ENCODE measurements around the gene EDEM3. TPM values are rescaled to one million over a fixed set of nuclear protein-coding genes. Genes with fewer than 3 reads are reported as not detected.

Gene EDEM3
- total RNA-seq, 4 donors from 2014 or later: 22.8 to 34.7 (median 31.3) TPM

- Histone ChIP-seq H3K9me3 (no peaks in the 10 kb centered on the region), H3K36me3 (no peaks in the 10 kb centered on the region), H3K4me1 (peaks cover 0 to 30% (median 0%) of the 10 kb centered on the region in 3 donors), H3K27ac (peak overlapping the region in 1 of 4 donors; percentile 28), H3K4me3 (no peak overlapping the region), H3K27me3 (no peaks in the 10 kb centered on the region)
- WGBS, 2 donors (ENCODE audit: low coverage in 1 of 2): no CpG with 5 or more reads among the region's 2 CpGs
- no peak for TF ChIP-seq POLR2A (IDR thresholded peaks at IDR 0.05)
- TF ChIP-seq POLR2AphosphoS5 (IDR thresholded peaks at IDR 0.05): no peak
- no peak for TF ChIP-seq CTCF (IDR thresholded peaks at IDR 0.05)
- TF ChIP-seq EP300 (IDR thresholded peaks at IDR 0.05): no peak
- no peak for ATAC-seq
Observed at GRCh38 chr1:184660462-184661191, 94.0 kb downstream of the EDEM3 start.

- H3K9me3 ChIP-seq: no peaks in the 10 kb centered on the region
- no peak for TF ChIP-seq POLR2AphosphoS5 (IDR thresholded peaks at IDR 0.05)
- no peak for TF ChIP-seq CTCF (IDR thresholded peaks at IDR 0.05)
- no peak for ATAC-seq
- H3K27ac ChIP-seq: no peak overlapping the region
- no peaks in the 10 kb centered on the region for H3K27me3 ChIP-seq
- no peaks in the 10 kb centered on the region for H3K36me3 ChIP-seq
- peaks cover 0 to 15% (median 0%) of the 10 kb centered on the region in 3 donors for H3K4me1 ChIP-seq
- H3K4me3 ChIP-seq: no peak overlapping the region
- WGBS, 2 donors (ENCODE audit: low coverage in 1 of 2): 91 to 94% methylated on average over 2 of the region's 2 CpGs
Observed at GRCh38 chr1:184658055-184658454, 96.6 kb downstream of the EDEM3 start.

GRCh38 chr1:184656221-184656620 lies 98.4 kb downstream of the EDEM3 start:
- TF ChIP-seq CTCF (IDR thresholded peaks at IDR 0.05): no peak
- TF ChIP-seq POLR2A (IDR thresholded peaks at IDR 0.05): no peak
- no peak for TF ChIP-seq EP300 (IDR thresholded peaks at IDR 0.05)
- TF ChIP-seq POLR2AphosphoS5 (IDR thresholded peaks at IDR 0.05): no peak
- no peak for ATAC-seq
- Histone ChIP-seq H3K4me1 (peaks cover 0 to 15% (median 0%) of the 10 kb centered on the region in 3 donors), H3K27ac (peak overlapping the region in 2 of 4 donors; percentile 40 to 49), H3K4me3 (no peak overlapping the region), H3K27me3 (no peaks in the 10 kb centered on the region), H3K9me3 (no peaks in the 10 kb centered on the region), H3K36me3 (no peaks in the 10 kb centered on the region)
- 41 to 83% methylated on average over 2 of the region's 2 CpGs for WGBS, 2 donors (ENCODE audit: low coverage in 1 of 2)

- H3K27ac ChIP-seq: no peak overlapping the region
- no peaks in the 10 kb centered on the region for H3K27me3 ChIP-seq
- ATAC-seq: no peak
- TF ChIP-seq POLR2A (IDR thresholded peaks at IDR 0.05) (no peak), EP300 (IDR thresholded peaks at IDR 0.05) (no peak), CTCF (IDR thresholded peaks at IDR 0.05) (no peak), POLR2AphosphoS5 (IDR thresholded peaks at IDR 0.05) (no peak)
- H3K36me3 ChIP-seq: no peaks in the 10 kb centered on the region
- peaks cover 0 to 15% (median 0%) of the 10 kb centered on the region in 3 donors for H3K4me1 ChIP-seq
- no peak overlapping the region for H3K4me3 ChIP-seq
- no peaks in the 10 kb centered on the region for H3K9me3 ChIP-seq
Observed at GRCh38 chr1:184655185-184655584, 99.5 kb downstream of the EDEM3 start.

- Histone ChIP-seq H3K4me1 (peaks cover 0 to 18% (median 5%) of the 10 kb centered on the region in 3 donors), H3K36me3 (no peaks in the 10 kb centered on the region), H3K27ac (no peak overlapping the region), H3K9me3 (no peaks in the 10 kb centered on the region), H3K4me3 (no peak overlapping the region), H3K27me3 (no peaks in the 10 kb centered on the region)
- ATAC-seq: no peak
- TF ChIP-seq CTCF (IDR thresholded peaks at IDR 0.05) (no peak), POLR2AphosphoS5 (IDR thresholded peaks at IDR 0.05) (no peak), POLR2A (IDR thresholded peaks at IDR 0.05) (no peak), EP300 (IDR thresholded peaks at IDR 0.05) (no peak)
- WGBS, 2 donors (ENCODE audit: low coverage in 1 of 2): 83 to 89% methylated on average over 1 to 5 of the region's 5 CpGs
Observed at GRCh38 chr1:184650177-184650866, 104.3 kb downstream of the EDEM3 start.

Data from gastroesophageal sphincter (tissue), 4 donors.